ENCODE results near the gene ST8SIA6. TPM values are rescaled to one million over a fixed set of nuclear protein-coding genes. Genes with fewer than 3 reads are reported as not detected.

The ST8SIA6 gene
- total and polyA plus RNA-seq, 9 of the 15 experiments (the other 6 are each of a cell fraction or from before 2014, with no cell fraction given), result 0.69 to 6.7 (median 5.0) TPM

DNA sequence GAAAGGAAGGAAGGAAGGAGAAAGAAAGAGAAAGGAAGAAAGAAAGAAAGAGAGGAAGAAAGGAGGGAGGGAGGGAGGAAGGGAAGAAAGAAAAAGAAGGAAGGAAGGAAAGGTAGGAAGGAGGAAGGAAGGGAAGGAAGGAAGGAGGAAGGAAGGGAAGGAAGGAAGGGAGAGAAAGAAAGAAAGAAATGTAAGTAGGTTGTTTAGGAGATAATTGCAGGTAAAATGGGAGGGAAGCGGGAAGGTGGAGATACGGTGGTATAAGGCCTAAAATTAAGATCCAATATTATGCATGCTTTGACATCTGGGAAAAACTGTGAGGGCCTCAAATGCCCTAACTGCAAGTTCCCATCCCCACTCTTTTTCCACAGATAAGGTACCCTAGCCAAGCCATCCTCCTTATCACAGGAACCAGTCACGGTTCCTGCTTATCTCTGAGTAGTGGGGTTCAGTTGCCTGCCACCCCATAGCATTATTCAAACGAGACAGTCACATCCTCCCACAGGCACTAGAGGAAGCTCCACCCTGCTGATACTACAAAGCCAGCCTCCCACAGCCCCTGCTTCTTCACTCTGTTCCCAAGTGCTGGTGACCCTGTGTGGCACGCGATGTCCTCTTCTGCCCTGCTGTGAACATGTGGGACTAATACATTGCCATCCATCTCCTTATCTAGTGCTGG lies 28.7 kb downstream of the ST8SIA6 start:
- intact Hi-C loops (cut with micrococcal nuclease), result loop anchor here (1.0 kb wide), 1 partner anchor 27 kb away; no protein-coding TSS in a partner anchor
- CTCF ChIA-PET (ENCODE audit: low intra/inter-chr PET ratio), result no interaction called here
- Histone ChIP-seq H3K79me2 (ENCODE audit: control insufficient read depth, insufficient read depth, low read length) (peaks cover 13% of the 10 kb centered on the region; the same call in 1 of the 3 replicates), H3K4me2 (ENCODE audit: insufficient read depth, low read length) (peak overlapping the region; percentile 62), H3K4me1 (replicated peaks in 1 of 2; ENCODE audit: control insufficient read depth in 2 of 2, insufficient read depth in 2 of 2, low read length in 2 of 2) (peaks cover 44 to 75% of the 10 kb centered on the region in 2 experiments), H2AFZ (ENCODE audit: low read depth, low read length) (peak overlapping the region; percentile 59), H3K9me3 (replicated peaks; ENCODE audit: control insufficient read depth, insufficient read depth, low read depth, low read length) (no peaks in the 10 kb centered on the region), H3K36me3 (ENCODE audit: control insufficient read depth, insufficient read depth, low read length) (peaks cover 3% of the 10 kb centered on the region; the same call in 2 of the 3 replicates), H3K27ac (ENCODE audit: extremely low read depth, low read depth, low read length) (peak overlapping the region; percentile 90), H3K4me3 (no peak overlapping the region), H3K9me1 (ENCODE audit: control insufficient read depth, insufficient read depth, low read length) (no peaks in the 10 kb centered on the region), H3K9ac (ENCODE audit: insufficient read depth in 1 of 2, low read depth in 2 of 2, low read length in 2 of 2) (peak overlapping the region; percentile 39 to 62; a peak in 3 of 4 replicates), H3K27me3 (ENCODE audit: control insufficient read depth in 2 of 2, insufficient read depth in 2 of 2, low read length in 2 of 2) (no peaks in the 10 kb centered on the region), H4K20me1 (replicated peaks; ENCODE audit: control insufficient read depth, insufficient read depth, low read length) (no peaks in the 10 kb centered on the region)
- DNase-seq (ENCODE audit: extremely low read depth in 1 of 4, low spot score in 3 of 4) (peak; percentile 89 to 97 (median 91)), ATAC-seq (peak; percentile 88), FAIRE-seq (peak; percentile 97)
- POLR2A ChIA-PET, result interaction anchor here (0.7 to 1.5 kb wide), 8 partner anchors 9 to 71 kb away, joined by 3 to 13 read pairs (median 4); partner anchors contain the start of gene ST8SIA6
- BruUV-seq (replicated peaks), result no TSS peak
- 0% methylated on average over 6 of the region's 6 CpGs for WGBS (ENCODE audit: insufficient coverage, low coverage, missing lambda C conversion rate)
- in situ Hi-C loops (cut with MboI), result no loop called here
- peak; percentile 67; the same call in 1 of the 2 replicates for TF ChIP-seq BCL6 (CRISPR knock-in tag; IDR thresholded peaks at IDR 0.05)
- TF ChIP-seq PURB (CRISPR knock-in tag; IDR thresholded peaks at IDR 0.05; ENCODE audit: low read depth), result no peak
- TF ChIP-seq KLF1 (tag; IDR thresholded peaks at IDR 0.05), result peak; percentile 98
- TF ChIP-seq CAMTA2 (CRISPR knock-in tag; conservative IDR thresholded peaks at IDR 0.05), result no peak
- TF ChIP-seq KDM5B (IDR thresholded peaks at IDR 0.05; ENCODE audit: insufficient replicate concordance, low read depth, low read length), result peak; percentile 65
- peak; percentile 30 for TF ChIP-seq NCOA4 (IDR thresholded peaks at IDR 0.05; ENCODE audit: partially characterized antibody)
- peak; percentile 68 for TF ChIP-seq POLR2B (IDR thresholded peaks at IDR 0.05; ENCODE audit: low read depth, partially characterized antibody)
- TF ChIP-seq USF1 (CRISPR knock-in tag; IDR thresholded peaks at IDR 0.05), result no peak; the same call in 1 of the 2 replicates
- TF ChIP-seq IRF2 (CRISPR knock-in tag; IDR thresholded peaks at IDR 0.05), result no peak
- TF ChIP-seq ZNF449 (CRISPR knock-in tag; IDR thresholded peaks at IDR 0.05), result peak; percentile 74; the same call in 1 of the 2 replicates
- TF ChIP-seq FOXA3 (CRISPR knock-in tag; conservative IDR thresholded peaks at IDR 0.05 in 1 of 2, IDR thresholded peaks at IDR 0.05 in 1 of 2), result peak in 1 of 2 experiments; percentile 20; a peak in 1 of 4 replicates
- TF ChIP-seq ATF7 (IDR thresholded peaks at IDR 0.05), result peak; percentile 81
- TF ChIP-seq HDAC6 (IDR thresholded peaks at IDR 0.05; ENCODE audit: low read depth, low read length), result no peak
- no peak for TF ChIP-seq ZBTB1 (CRISPR knock-in tag; IDR thresholded peaks at IDR 0.05; ENCODE audit: borderline replicate concordance, low read depth)
- TF ChIP-seq MAZ (CRISPR knock-in tag; conservative IDR thresholded peaks at IDR 0.05 in 1 of 2, IDR thresholded peaks at IDR 0.05 in 1 of 2), result peak; percentile 46 to 84; a peak in 3 of 4 replicates
- peak; percentile 94 for TF ChIP-seq ELF4 (CRISPR knock-in tag; IDR thresholded peaks at IDR 0.05)
- TF ChIP-seq, protein P1, sequence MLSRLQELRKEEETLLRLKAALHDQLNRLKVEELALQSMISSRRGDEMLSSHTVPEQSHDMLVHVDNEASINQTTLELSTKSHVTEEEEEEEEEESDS (CRISPR knock-in tag; IDR thresholded peaks at IDR 0.05), result no peak
- TF ChIP-seq RAD51 (IDR thresholded peaks at IDR 0.05; ENCODE audit: borderline replicate concordance, low read depth), result peak; percentile 40; the same call in 1 of the 2 replicates
- TF ChIP-seq ZNF224 (CRISPR knock-in tag; IDR thresholded peaks at IDR 0.05), result no peak
- TF ChIP-seq BDP1 (IDR thresholded peaks at IDR 0.05; ENCODE audit: insufficient read depth, insufficient read length), result no peak
- peak; percentile 98 for TF ChIP-seq THRAP3 (IDR thresholded peaks at IDR 0.05; ENCODE audit: borderline replicate concordance)

Data from K562 (cell line).